ENCODE measurements around the gene TNRC18. TPM values are rescaled to one million over a fixed set of nuclear protein-coding genes. Genes with fewer than 3 reads are reported as not detected.

TNRC18 gene
- total RNA-seq, 5 donors from 2014 or later (not counting 1 experiment from before 2014, with no cell fraction given), result 58.8 to 71.0 (median 62.6) TPM

DNA sequence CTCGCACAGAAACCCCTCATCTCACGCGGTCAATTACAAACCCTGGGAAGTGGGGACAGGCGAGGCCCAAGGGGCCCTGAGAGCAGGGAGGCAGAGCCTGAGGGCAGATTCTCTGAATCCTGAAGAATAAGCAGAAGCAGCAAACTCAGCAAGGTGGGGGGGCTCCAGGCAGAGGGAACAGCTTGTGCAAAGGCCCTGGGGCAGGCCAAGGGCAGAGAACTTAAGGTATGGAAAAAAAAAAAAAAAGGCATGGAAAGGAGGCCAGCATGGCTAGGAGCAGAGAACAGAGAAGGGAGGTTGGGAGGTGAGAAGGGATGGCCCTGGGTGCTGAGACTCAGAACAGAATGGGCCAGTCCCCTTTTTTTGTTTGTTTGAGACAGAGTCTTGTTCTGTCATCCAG is 32.8 kb upstream of the TNRC18 start:
- no peaks in the 10 kb centered on the region for H3K9me3 Mint-ChIP-seq
- H3K27ac ChIP-seq (ENCODE audit: low read length), result no peak overlapping the region
- no peaks in the 10 kb centered on the region for H3K9me3 ChIP-seq
- peaks cover 0 to 30% of the 10 kb centered on the region in 2 experiments for H3K27me3 ChIP-seq (replicated peaks in 1 of 2; ENCODE audit: control insufficient read depth in 2 of 2, extremely low read depth in 1 of 2, insufficient read depth in 2 of 2, low read length in 1 of 2)
- no peaks in the 10 kb centered on the region for H3K4me1 ChIP-seq (ENCODE audit: control insufficient read depth in 1 of 2, extremely low read depth in 1 of 2, insufficient read depth in 2 of 2, low read length in 2 of 2)
- no peak overlapping the region for H3K27ac Mint-ChIP-seq
- H3K4me3 ChIP-seq (ENCODE audit: control insufficient read depth in 1 of 2, extremely low read depth in 1 of 2, low read length in 1 of 2), result no peak overlapping the region
- H3K27me3 Mint-ChIP-seq, result peaks cover 4 to 9% of the 10 kb centered on the region in 2 donors
- ATAC-seq (replicated peaks in 1 of 4) (no peak), DNase-seq (no peak)
- H3K4me3 Mint-ChIP-seq, result no peak overlapping the region
- POLR2A ChIA-PET, result interaction anchor here in 1 of 2 donors (0.7 kb wide), 1 partner anchor 77 kb away, joined by 8 read pairs; no protein-coding TSS in a partner anchor
- H3K36me3 ChIP-seq (ENCODE audit: control insufficient read depth in 2 of 2, extremely low read depth in 1 of 2, insufficient read depth in 1 of 2, low read length in 1 of 2), result no peaks in the 10 kb centered on the region
- CTCF ChIA-PET, result no interaction called here
- no peaks in the 10 kb centered on the region for H3K36me3 Mint-ChIP-seq
- peaks cover 0 to 6% (median 0%) of the 10 kb centered on the region in 3 donors for H3K4me1 Mint-ChIP-seq
- 100% methylated on average over 4 of the region's 4 CpGs for WGBS (ENCODE audit: insufficient coverage)

DNA sequence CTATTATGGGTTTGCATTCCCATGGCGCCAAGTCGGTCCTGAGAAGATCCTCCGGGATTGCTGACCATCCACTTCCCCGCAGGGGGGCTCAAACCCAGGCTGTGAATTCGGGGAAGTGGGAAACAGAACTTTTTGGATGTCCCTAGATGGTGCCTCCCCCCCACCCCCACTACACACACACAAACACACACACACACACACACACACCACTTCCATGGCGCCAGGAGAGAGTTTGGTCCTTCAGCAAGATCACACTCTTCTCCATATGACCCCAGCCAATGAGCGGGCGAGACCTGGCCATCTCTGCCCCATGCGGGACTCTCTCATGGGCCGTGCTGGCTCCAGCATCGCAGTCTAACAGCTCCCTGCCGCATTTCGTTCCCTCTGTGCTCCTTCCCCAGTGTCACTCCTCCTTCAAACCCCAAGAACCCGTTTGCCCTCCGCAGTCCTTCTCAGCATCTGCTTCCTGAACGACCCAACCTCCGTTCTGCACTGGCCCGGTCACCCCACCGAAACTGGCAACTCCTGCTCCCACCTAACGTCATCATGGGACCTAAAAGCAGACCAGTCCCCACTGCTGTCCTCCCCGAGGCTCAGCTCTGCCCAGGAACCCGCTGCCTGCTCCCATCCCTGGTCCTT is 32.1 kb upstream of the TNRC18 start:
- WGBS (ENCODE audit: insufficient coverage), result 46% methylated on average over 17 of the region's 22 CpGs
- no peak overlapping the region for H3K27ac Mint-ChIP-seq
- H3K9me3 Mint-ChIP-seq, result no peaks in the 10 kb centered on the region
- ChIA-PET CTCF (no interaction called here), POLR2A (interaction anchor here in 1 of 2 donors (0.7 kb wide), 1 partner anchor 77 kb away, joined by 8 read pairs; no protein-coding TSS in a partner anchor)
- Histone ChIP-seq H3K4me3 (ENCODE audit: control insufficient read depth in 1 of 2, extremely low read depth in 1 of 2, low read length in 1 of 2) (no peak overlapping the region), H3K27ac (ENCODE audit: low read length) (no peak overlapping the region), H3K4me1 (ENCODE audit: control insufficient read depth in 1 of 2, extremely low read depth in 1 of 2, insufficient read depth in 2 of 2, low read length in 2 of 2) (peaks cover 0 to 5% of the 10 kb centered on the region in 2 experiments), H3K27me3 (replicated peaks in 1 of 2; ENCODE audit: control insufficient read depth in 2 of 2, extremely low read depth in 1 of 2, insufficient read depth in 2 of 2, low read length in 1 of 2) (peaks cover 0 to 37% of the 10 kb centered on the region in 2 experiments), H3K36me3 (ENCODE audit: control insufficient read depth in 2 of 2, extremely low read depth in 1 of 2, insufficient read depth in 1 of 2, low read length in 1 of 2) (no peaks in the 10 kb centered on the region), H3K9me3 (no peaks in the 10 kb centered on the region)
- H3K4me1 Mint-ChIP-seq, result peaks cover 0 to 6% (median 0%) of the 10 kb centered on the region in 3 donors
- DNase-seq (no peak), ATAC-seq (replicated peaks in 1 of 4) (no peak)
- no peak overlapping the region for H3K4me3 Mint-ChIP-seq
- peaks cover 4 to 9% of the 10 kb centered on the region in 2 donors for H3K27me3 Mint-ChIP-seq
- no peaks in the 10 kb centered on the region for H3K36me3 Mint-ChIP-seq

DNA sequence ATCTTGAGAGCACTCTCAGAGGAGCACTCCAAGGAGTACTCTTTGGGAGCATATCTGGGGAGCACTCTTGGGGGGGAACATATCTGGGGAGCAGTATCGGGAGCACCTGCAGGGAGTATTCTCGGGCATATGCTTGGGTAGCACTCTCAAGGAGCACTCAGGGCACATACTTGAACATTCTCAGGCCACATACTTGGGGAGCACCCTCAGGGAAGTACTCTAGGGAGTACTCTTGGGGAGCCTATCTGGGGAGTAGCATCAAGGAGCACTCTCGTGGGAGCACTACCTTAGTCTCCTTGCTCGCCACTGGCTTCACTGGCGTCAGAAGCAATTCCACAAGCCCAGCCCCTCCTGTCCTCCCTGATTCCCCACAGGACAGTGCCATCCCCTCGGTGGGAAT is 31.5 kb upstream of the TNRC18 start:
- H3K27ac Mint-ChIP-seq, result no peak overlapping the region
- ATAC-seq (replicated peaks in 1 of 4), result no peak
- POLR2A ChIA-PET, result no interaction called here

DNA sequence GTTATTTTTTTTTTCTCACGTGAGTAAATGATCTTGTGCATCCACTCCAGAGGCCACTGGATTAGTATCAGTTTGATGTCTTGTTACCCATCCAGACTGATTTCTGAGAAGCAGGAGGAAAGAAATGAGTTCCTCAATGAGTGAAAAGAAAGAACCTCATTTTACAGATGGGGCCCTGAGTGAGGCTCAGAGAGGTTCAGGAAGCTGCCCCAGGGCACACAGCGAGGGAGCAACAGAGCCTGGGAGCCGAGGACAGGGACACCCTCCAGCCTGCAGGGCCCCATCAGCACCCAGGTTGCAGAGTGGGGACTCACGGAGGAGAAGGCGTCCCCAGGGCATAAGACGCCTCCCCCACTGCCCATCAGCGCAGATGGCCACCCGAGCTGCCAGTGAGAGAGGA is 30.9 kb upstream of the TNRC18 start:
- POLR2A ChIA-PET, result no interaction called here
- no peak for DNase-seq
- H3K36me3 ChIP-seq (ENCODE audit: control insufficient read depth in 2 of 2, extremely low read depth in 1 of 2, insufficient read depth in 1 of 2, low read length in 1 of 2), result no peaks in the 10 kb centered on the region
- no peak for ATAC-seq (replicated peaks in 1 of 4)
- no peak overlapping the region for H3K27ac ChIP-seq (ENCODE audit: low read length)
- H3K4me1 ChIP-seq (ENCODE audit: control insufficient read depth in 1 of 2, extremely low read depth in 1 of 2, insufficient read depth in 2 of 2, low read length in 2 of 2), result peaks cover 0 to 6% of the 10 kb centered on the region in 2 experiments
- Mint-ChIP-seq H3K27ac (no peak overlapping the region), H3K9me3 (no peaks in the 10 kb centered on the region), H3K4me3 (no peak overlapping the region), H3K36me3 (no peaks in the 10 kb centered on the region), H3K4me1 (peaks cover 0 to 6% (median 0%) of the 10 kb centered on the region in 3 donors), H3K27me3 (peaks cover 4 to 9% of the 10 kb centered on the region in 2 donors)
- H3K27me3 ChIP-seq (replicated peaks in 1 of 2; ENCODE audit: control insufficient read depth in 2 of 2, extremely low read depth in 1 of 2, insufficient read depth in 2 of 2, low read length in 1 of 2), result peaks cover 0 to 37% of the 10 kb centered on the region in 2 experiments
- WGBS (ENCODE audit: insufficient coverage), result 90% methylated on average over 2 of the region's 8 CpGs
- no peak overlapping the region for H3K4me3 ChIP-seq (ENCODE audit: control insufficient read depth in 1 of 2, extremely low read depth in 1 of 2, low read length in 1 of 2)
- CTCF ChIA-PET, result no interaction called here
- H3K9me3 ChIP-seq, result no peaks in the 10 kb centered on the region

More for the DNA sequence above, 31.5 kb upstream of the TNRC18 start:
- Mint-ChIP-seq H3K36me3 (no peaks in the 10 kb centered on the region), H3K4me1 (peaks cover 0 to 6% (median 0%) of the 10 kb centered on the region in 3 donors), H3K27me3 (peaks cover 4 to 9% of the 10 kb centered on the region in 2 donors), H3K4me3 (no peak overlapping the region), H3K9me3 (no peaks in the 10 kb centered on the region)
- H3K9me3 ChIP-seq, result no peaks in the 10 kb centered on the region
- H3K27ac ChIP-seq (ENCODE audit: low read length), result no peak overlapping the region
- peaks cover 0 to 6% of the 10 kb centered on the region in 2 experiments for H3K4me1 ChIP-seq (ENCODE audit: control insufficient read depth in 1 of 2, extremely low read depth in 1 of 2, insufficient read depth in 2 of 2, low read length in 2 of 2)
- CTCF ChIA-PET, result no interaction called here
- WGBS (ENCODE audit: insufficient coverage), result 96% methylated on average over 3 of the region's 6 CpGs
- no peak overlapping the region for H3K4me3 ChIP-seq (ENCODE audit: control insufficient read depth in 1 of 2, extremely low read depth in 1 of 2, low read length in 1 of 2)
- no peaks in the 10 kb centered on the region for H3K36me3 ChIP-seq (ENCODE audit: control insufficient read depth in 2 of 2, extremely low read depth in 1 of 2, insufficient read depth in 1 of 2, low read length in 1 of 2)
- DNase-seq, result no peak
- peaks cover 0 to 39% of the 10 kb centered on the region in 2 experiments for H3K27me3 ChIP-seq (replicated peaks in 1 of 2; ENCODE audit: control insufficient read depth in 2 of 2, extremely low read depth in 1 of 2, insufficient read depth in 2 of 2, low read length in 1 of 2)

DNA sequence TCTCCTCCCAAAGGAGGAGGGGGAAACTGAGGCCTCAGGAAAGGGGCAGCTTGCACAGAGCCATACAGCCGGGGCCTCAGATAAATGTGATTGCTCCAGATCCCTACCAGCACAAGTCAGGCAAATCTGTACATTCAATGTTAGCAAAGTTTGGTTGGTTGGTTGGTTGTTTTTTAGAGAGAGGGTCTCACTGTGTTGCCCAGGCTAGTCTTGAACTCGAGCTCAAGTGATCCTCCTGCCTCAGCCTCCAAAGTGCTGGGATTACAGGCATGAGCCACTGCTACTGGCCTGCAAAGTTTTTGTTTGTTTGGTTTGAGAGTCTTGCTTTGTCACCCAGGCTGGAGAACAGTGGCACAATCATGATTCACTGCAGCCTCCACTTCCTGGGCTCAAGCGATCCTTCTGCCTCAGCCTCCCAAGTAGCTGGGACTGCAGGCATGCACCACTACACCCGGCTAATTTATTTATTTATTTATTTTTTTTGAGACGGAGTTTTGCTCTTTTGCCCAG is 30.0 kb upstream of the TNRC18 start:
- H3K9me3 Mint-ChIP-seq, result no peaks in the 10 kb centered on the region
- Histone ChIP-seq H3K9me3 (no peaks in the 10 kb centered on the region), H3K27me3 (replicated peaks in 1 of 2; ENCODE audit: control insufficient read depth in 2 of 2, extremely low read depth in 1 of 2, insufficient read depth in 2 of 2, low read length in 1 of 2) (peaks cover 0 to 37% of the 10 kb centered on the region in 2 experiments), H3K27ac (ENCODE audit: low read length) (no peak overlapping the region), H3K4me3 (ENCODE audit: control insufficient read depth in 1 of 2, extremely low read depth in 1 of 2, low read length in 1 of 2) (no peak overlapping the region), H3K4me1 (ENCODE audit: control insufficient read depth in 1 of 2, extremely low read depth in 1 of 2, insufficient read depth in 2 of 2, low read length in 2 of 2) (peaks cover 0 to 6% of the 10 kb centered on the region in 2 experiments), H3K36me3 (ENCODE audit: control insufficient read depth in 2 of 2, extremely low read depth in 1 of 2, insufficient read depth in 1 of 2, low read length in 1 of 2) (no peaks in the 10 kb centered on the region)
- no peak overlapping the region for H3K27ac Mint-ChIP-seq
- ChIA-PET POLR2A (interaction anchor here in 1 of 2 donors (0.7 kb wide), 1 partner anchor 63 kb away, joined by 10 read pairs; no protein-coding TSS in a partner anchor), CTCF (no interaction called here)
- no peak for ATAC-seq (replicated peaks in 1 of 4)
- no peak overlapping the region for H3K4me3 Mint-ChIP-seq
- no peak for DNase-seq
- H3K27me3 Mint-ChIP-seq, result peaks cover 3 to 4% of the 10 kb centered on the region in 2 donors
- H3K4me1 Mint-ChIP-seq, result peaks cover 0 to 6% (median 0%) of the 10 kb centered on the region in 3 donors
- no peaks in the 10 kb centered on the region for H3K36me3 Mint-ChIP-seq
- 83% methylated on average over 1 of the region's 5 CpGs for WGBS (ENCODE audit: insufficient coverage)

DNA sequence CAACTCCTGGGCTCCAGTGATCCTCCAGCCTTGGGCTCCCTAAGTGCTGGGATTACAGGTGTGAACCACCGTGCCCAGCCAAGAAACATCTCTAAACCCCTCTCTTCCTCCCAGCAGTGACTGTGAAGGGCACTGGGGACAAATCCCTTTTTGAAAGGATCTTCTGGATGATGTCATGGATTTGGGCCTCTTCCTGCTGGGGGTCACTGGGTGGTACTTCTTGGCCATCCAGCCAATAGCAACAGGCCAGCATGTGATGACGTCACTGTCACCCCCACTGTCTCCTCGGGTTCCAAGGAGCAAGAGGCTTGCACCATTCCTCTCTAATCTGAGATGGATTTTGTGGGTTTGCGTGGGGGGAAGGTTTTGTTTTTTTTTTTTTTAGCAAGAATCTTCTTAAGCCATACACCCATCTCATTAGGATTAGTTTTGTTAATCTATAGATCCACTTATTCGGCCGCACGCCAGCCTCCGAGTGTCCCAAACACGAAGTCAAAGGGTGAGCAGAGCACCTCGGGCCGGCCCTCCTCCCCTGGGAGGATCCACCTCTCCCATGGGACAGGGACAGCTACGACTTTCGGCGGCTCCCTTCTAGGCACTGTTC is 29.4 kb upstream of the TNRC18 start:
- H3K4me1 ChIP-seq (ENCODE audit: control insufficient read depth in 1 of 2, extremely low read depth in 1 of 2, insufficient read depth in 2 of 2, low read length in 2 of 2), result peaks cover 0 to 6% of the 10 kb centered on the region in 2 experiments
- CTCF ChIA-PET, result no interaction called here
- Mint-ChIP-seq H3K36me3 (no peaks in the 10 kb centered on the region), H3K27me3 (peaks cover 3 to 4% of the 10 kb centered on the region in 2 donors), H3K9me3 (no peaks in the 10 kb centered on the region), H3K27ac (no peak overlapping the region), H3K4me1 (peaks cover 0 to 6% (median 0%) of the 10 kb centered on the region in 3 donors), H3K4me3 (no peak overlapping the region)
- no peaks in the 10 kb centered on the region for H3K36me3 ChIP-seq (ENCODE audit: control insufficient read depth in 2 of 2, extremely low read depth in 1 of 2, insufficient read depth in 1 of 2, low read length in 1 of 2)
- 100% methylated on average over 7 of the region's 14 CpGs for WGBS (ENCODE audit: insufficient coverage)
- POLR2A ChIA-PET, result interaction anchor here in 1 of 2 donors (0.7 kb wide), 1 partner anchor 62 kb away, joined by 10 read pairs; no protein-coding TSS in a partner anchor
- H3K27ac ChIP-seq (ENCODE audit: low read length), result no peak overlapping the region
- H3K4me3 ChIP-seq (ENCODE audit: control insufficient read depth in 1 of 2, extremely low read depth in 1 of 2, low read length in 1 of 2), result no peak overlapping the region
- DNase-seq, result no peak
- peaks cover 0 to 37% of the 10 kb centered on the region in 2 experiments for H3K27me3 ChIP-seq (replicated peaks in 1 of 2; ENCODE audit: control insufficient read depth in 2 of 2, extremely low read depth in 1 of 2, insufficient read depth in 2 of 2, low read length in 1 of 2)
- ATAC-seq (replicated peaks in 1 of 4), result no peak
- no peaks in the 10 kb centered on the region for H3K9me3 ChIP-seq
